ENCODE results near the gene OGDH. TPM values are rescaled to one million over a fixed set of nuclear protein-coding genes. Genes with fewer than 3 reads are reported as not detected.

Gene OGDH
- total and polyA plus RNA-seq, 2 of the 13 experiments (the other 11 are each of a cell fraction or from before 2014, with no cell fraction given): 17.4 to 25.4 TPM

GRCh38 chr7:44606341-44607140 is at the start of gene OGDH (continued):
- no peak for TF ChIP-seq SKIL (CRISPR knock-in tag; IDR thresholded peaks at IDR 0.05; ENCODE audit: borderline replicate concordance)
- TF ChIP-seq ZFP36 (IDR thresholded peaks at IDR 0.05; ENCODE audit: borderline replicate concordance, low read depth, low read length, partially characterized antibody): no peak
- no peak for TF ChIP-seq SMYD3 (CRISPR knock-in tag; IDR thresholded peaks at IDR 0.05)
- no peak for TF ChIP-seq ATF3 (CRISPR knock-in tag; IDR thresholded peaks at IDR 0.05)
- no peak for TF ChIP-seq MBNL3 (CRISPR knock-in tag; conservative IDR thresholded peaks at IDR 0.05)
- no peak for TF ChIP-seq IKZF4 (CRISPR knock-in tag; IDR thresholded peaks at IDR 0.05; ENCODE audit: borderline replicate concordance, low read depth, not compliant biosample characterization)
- TF ChIP-seq TEF (CRISPR knock-in tag; IDR thresholded peaks at IDR 0.05): no peak; the same call in 1 of the 2 replicates
- no peak for TF ChIP-seq NBN (conservative IDR thresholded peaks at IDR 0.05)
- TF ChIP-seq ZNF83 (CRISPR knock-in tag; IDR thresholded peaks at IDR 0.05; ENCODE audit: borderline replicate concordance): no peak
- no peak for TF ChIP-seq SRSF9 (IDR thresholded peaks at IDR 0.05; ENCODE audit: borderline replicate concordance, insufficient read depth, low read depth, low read length, poor library complexity, severe bottlenecking)
